K562 (cell line): ENCODE results near the gene GCH1. TPM values are rescaled to one million over a fixed set of nuclear protein-coding genes. Genes with fewer than 3 reads are reported as not detected.

Experiments used
- ATF3 ChIP-seq, 2 experiments: fragments of 450-650 bp in 1 of 2; sonication (generic) in 1 of 2; formaldehyde crosslinking in 1 of 2; IDR thresholded peaks in 1 of 2; conservative IDR thresholded peaks in 1 of 2; 2 replicates each; pipeline versions ENCODE4 v1.6.1 to v1.8.1; 2016 to 2023; ENCODE audit warnings: mild to moderate bottlenecking in 2 of 2, moderate library complexity in 2 of 2, inconsistent platforms in 1 of 2, missing genetic modification reagents in 1 of 2
- C11orf30 ChIP-seq: fragments of 450-650 bp; IDR thresholded peaks from 2 replicates; pipeline ENCODE4 v1.6.1; 2016; ENCODE audit warnings: low read depth, mild to moderate bottlenecking
- CTBP1 ChIP-seq: fragments of 450-650 bp; IDR thresholded peaks from 2 replicates; pipeline ENCODE4 v1.6.1; 2016; ENCODE audit warnings: borderline replicate concordance
- FOXK2 ChIP-seq, 2 experiments: fragments of 450-650 bp; IDR thresholded peaks in 1 of 2; conservative IDR thresholded peaks in 1 of 2; 2 replicates each; pipeline ENCODE4 v1.6.1; 2016; ENCODE audit warnings: low read depth in 2 of 2, mild to moderate bottlenecking in 1 of 2
- HNRNPH1 ChIP-seq: fragments of 200-400 bp; formaldehyde crosslinking; optimal IDR thresholded peaks from 2 replicates; pipeline ENCODE3; 2017; ENCODE audit warnings: low read depth, mild to moderate bottlenecking, low read length, moderate library complexity
- HOXB6 ChIP-seq: fragments of 250-450 bp; sonication (Bioruptor Pico); IDR thresholded peaks from 2 replicates; pipeline ENCODE4 v1.5.1; 2022; ENCODE audit warnings: mild to moderate bottlenecking, borderline replicate concordance
- MEIS2 ChIP-seq: fragments of 450-650 bp; IDR thresholded peaks from 2 replicates; pipeline ENCODE4 v1.6.1; 2014; ENCODE audit warnings: mild to moderate bottlenecking; ENCODE audit not compliant: partially characterized antibody
- NCOA2 ChIP-seq, 2 experiments: fragments of 450-650 bp; IDR thresholded peaks; 2 replicates each; pipeline ENCODE4 v1.6.1; 2018; ENCODE audit warnings: mild to moderate bottlenecking in 2 of 2, moderate library complexity in 1 of 2; ENCODE audit not compliant: partially characterized antibody in 2 of 2
- NFATC3 ChIP-seq: fragments of 450-650 bp; IDR thresholded peaks from 2 replicates; pipeline ENCODE4 v1.6.1; 2017; ENCODE audit warnings: mild to moderate bottlenecking
- NRF1 ChIP-seq, 2 experiments: fragments of 450-650 bp; IDR thresholded peaks in 1 of 2; conservative IDR thresholded peaks in 1 of 2; 2 replicates each; pipeline ENCODE4 v1.6.1; 2014; ENCODE audit warnings: mild to moderate bottlenecking in 2 of 2
- PHF8 ChIP-seq: fragments of 200-600 bp; sonication (generic); IDR thresholded peaks from 2 replicates; pipeline ENCODE4 v1.6.1; 2012; ENCODE audit warnings: mixed run types, mild to moderate bottlenecking, inconsistent platforms, low read length, moderate library complexity, borderline replicate concordance
- PRMT5 ChIP-seq: sonication (generic); formaldehyde crosslinking; IDR thresholded peaks from 2 replicates; pipeline ENCODE4 v1.5.0; 2020; ENCODE audit warnings: missing genetic modification reagents
- RAD21 ChIP-seq, 2 experiments: fragments of 250-450 bp in 1 of 2; fragments of 450-650 bp in 1 of 2; sonication (Bioruptor Pico) in 1 of 2; formaldehyde crosslinking in 1 of 2; IDR thresholded peaks in 1 of 2; conservative IDR thresholded peaks in 1 of 2; 2 replicates each; pipeline versions ENCODE4 v1.4.0 to v1.8.0; 2020 to 2022; ENCODE audit warnings: mild to moderate bottlenecking in 2 of 2, moderate library complexity in 1 of 2
- SMAD1 ChIP-seq: fragments of 150-350 bp; IDR thresholded peaks from 2 replicates; pipeline ENCODE4 v1.6.1; 2014; ENCODE audit warnings: low read length, low read depth; ENCODE audit not compliant: partially characterized antibody
- TARDBP ChIP-seq: fragments of 450-650 bp; IDR thresholded peaks from 2 replicates; pipeline ENCODE4 v1.6.1; 2016
- TRIM28 ChIP-seq: fragments of 450-650 bp; IDR thresholded peaks from 2 replicates; pipeline ENCODE4 v1.6.1; 2017
- XRCC3 ChIP-seq: fragments of 450-650 bp; IDR thresholded peaks from 2 replicates; pipeline ENCODE4 v1.6.1; 2017; ENCODE audit warnings: mild to moderate bottlenecking, moderate library complexity
- ZBTB12 ChIP-seq: fragments of 250-450 bp; sonication (Bioruptor Pico); IDR thresholded peaks from 2 replicates; pipeline ENCODE4 v1.4.0; 2020
- ZNF639 ChIP-seq, 2 experiments: fragments of 200-800 bp in 1 of 2; sonication (Bioruptor generic) in 1 of 2; sonication (generic) in 1 of 2; formaldehyde crosslinking in 1 of 2; IDR thresholded peaks in 1 of 2; conservative IDR thresholded peaks in 1 of 2; 2 replicates each; pipeline versions ENCODE4 v1.5.0 to v1.6.1; 2016 to 2020; ENCODE audit warnings: missing compliant biosample characterization in 1 of 2, missing genetic modification characterization in 1 of 2, missing genetic modification reagents in 1 of 2
- polyA plus RNA-seq, 8 experiments: library from polyadenylated mRNA; depleted of rRNA in 4 of 8; stranded (reverse) in 5 of 8; unstranded in 3 of 8; fragments of >200 nt; fragmentation: Nextera tagmentation in 2 of 8; fragmentation: Illumina TruSeq in 1 of 8; extraction: Ambion mirVana in 2 of 8; extraction: Trizol in 1 of 8; gene quantifications; 2 replicates each; pipeline versions ENCODE4 v1.2.1 to v1.2.3, GENCODE V29; 2011 to 2014; ENCODE audit warnings: inconsistent platforms in 1 of 8, missing spikeins in 1 of 8
- total RNA-seq, 7 experiments: library from RNA; depleted of rRNA in 6 of 7; stranded (reverse); fragments of >200 nt in 6 of 7; fragmentation: Illumina TruSeq in 2 of 7; extraction: Trizol in 2 of 7; gene quantifications; 2 replicates each; pipeline versions ENCODE4 v1.2.1 to v1.2.3, GENCODE V29; 2011 to 2021; ENCODE audit warnings: low replicate concordance in 1 of 7
- TF ChIP-seq, protein P1 (sequence below): fragments of 250-450 bp; sonication (Bioruptor Pico); IDR thresholded peaks from 2 replicates; pipeline ENCODE4 v1.5.0; 2020; ENCODE audit warnings: mild to moderate bottlenecking, borderline replicate concordance
- TF ChIP-seq, protein P2 (sequence below): fragments of 450-650 bp; formaldehyde crosslinking; IDR thresholded peaks from 2 replicates; pipeline ENCODE4 v1.4.0; 2020; ENCODE audit warnings: mild to moderate bottlenecking, mixed read lengths

Gene GCH1
- total and polyA plus RNA-seq, 9 of the 15 experiments (the other 6 are each of a cell fraction or from before 2014, with no cell fraction given) = 3.9 to 13.1 (median 6.5) TPM

GRCh38 chr14:54866588-54866987 lies 36.0 kb downstream of the GCH1 start (continued):
- TF ChIP-seq TRIM28 (no peak), ZNF639 (CRISPR knock-in tag; conservative IDR thresholded peaks at IDR 0.05 in 1 of 2, IDR thresholded peaks at IDR 0.05 in 1 of 2) (no peak), NCOA2 (IDR thresholded peaks at IDR 0.05; ENCODE audit: partially characterized antibody in 2 of 2) (no peak), PHF8 (no peak), RAD21 (CRISPR knock-in tag; conservative IDR thresholded peaks at IDR 0.05 in 1 of 2, IDR thresholded peaks at IDR 0.05 in 1 of 2) (peak in 1 of 2 experiments; percentile 10; a peak in 1 of 4 replicates), MEIS2 (peak; percentile 17), NRF1 (conservative IDR thresholded peaks at IDR 0.05 in 1 of 2, IDR thresholded peaks at IDR 0.05 in 1 of 2) (no peak), FOXK2 (conservative IDR thresholded peaks at IDR 0.05 in 1 of 2, IDR thresholded peaks at IDR 0.05 in 1 of 2; ENCODE audit: low read depth in 2 of 2) (no peak), CTBP1 (0 out of 2 replicates have a peak, but pooled peaks have one; percentile 18), C11orf30 (peak; percentile 50; the same call in 1 of the 2 replicates), ATF3 (IDR thresholded peaks at IDR 0.05) (peak; percentile 33; the same call in 1 of the 2 replicates), ATF3 (CRISPR knock-in tag; conservative IDR thresholded peaks at IDR 0.05) (no peak), HNRNPH1 (no peak), HOXB6 (CRISPR knock-in tag) (no peak), XRCC3 (no peak), TARDBP (no peak), ZBTB12 (no peak), PRMT5 (CRISPR knock-in tag) (no peak), SMAD1 (no peak), NFATC3 (no peak)
- TF ChIP-seq, protein P1, sequence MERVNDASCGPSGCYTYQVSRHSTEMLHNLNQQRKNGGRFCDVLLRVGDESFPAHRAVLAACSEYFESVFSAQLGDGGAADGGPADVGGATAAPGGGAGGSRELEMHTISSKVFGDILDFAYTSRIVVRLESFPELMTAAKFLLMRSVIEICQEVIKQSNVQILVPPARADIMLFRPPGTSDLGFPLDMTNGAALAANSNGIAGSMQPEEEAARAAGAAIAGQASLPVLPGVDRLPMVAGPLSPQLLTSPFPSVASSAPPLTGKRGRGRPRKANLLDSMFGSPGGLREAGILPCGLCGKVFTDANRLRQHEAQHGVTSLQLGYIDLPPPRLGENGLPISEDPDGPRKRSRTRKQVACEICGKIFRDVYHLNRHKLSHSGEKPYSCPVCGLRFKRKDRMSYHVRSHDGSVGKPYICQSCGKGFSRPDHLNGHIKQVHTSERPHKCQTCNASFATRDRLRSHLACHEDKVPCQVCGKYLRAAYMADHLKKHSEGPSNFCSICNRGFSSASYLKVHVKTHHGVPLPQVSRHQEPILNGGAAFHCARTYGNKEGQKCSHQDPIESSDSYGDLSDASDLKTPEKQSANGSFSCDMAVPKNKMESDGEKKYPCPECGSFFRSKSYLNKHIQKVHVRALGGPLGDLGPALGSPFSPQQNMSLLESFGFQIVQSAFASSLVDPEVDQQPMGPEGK (CRISPR knock-in tag) = no peak
- TF ChIP-seq, protein P2, sequence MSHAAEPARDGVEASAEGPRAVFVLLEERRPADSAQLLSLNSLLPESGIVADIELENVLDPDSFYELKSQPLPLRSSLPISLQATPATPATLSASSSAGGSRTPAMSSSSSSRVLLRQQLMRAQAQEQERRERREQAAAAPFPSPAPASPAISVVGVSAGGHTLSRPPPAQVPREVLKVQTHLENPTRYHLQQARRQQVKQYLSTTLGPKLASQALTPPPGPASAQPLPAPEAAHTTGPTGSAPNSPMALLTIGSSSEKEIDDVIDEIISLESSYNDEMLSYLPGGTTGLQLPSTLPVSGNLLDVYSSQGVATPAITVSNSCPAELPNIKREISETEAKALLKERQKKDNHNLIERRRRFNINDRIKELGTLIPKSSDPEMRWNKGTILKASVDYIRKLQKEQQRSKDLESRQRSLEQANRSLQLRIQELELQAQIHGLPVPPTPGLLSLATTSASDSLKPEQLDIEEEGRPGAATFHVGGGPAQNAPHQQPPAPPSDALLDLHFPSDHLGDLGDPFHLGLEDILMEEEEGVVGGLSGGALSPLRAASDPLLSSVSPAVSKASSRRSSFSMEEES (CRISPR knock-in tag) = no peak
